Measurements from ENCODE around the gene CAPNS1. TPM values are rescaled to one million over a fixed set of nuclear protein-coding genes. Genes with fewer than 3 reads are reported as not detected.
A peak's percentile ranks its signal among the peaks of the same experiment; 100 is the strongest.

Gene CAPNS1
- total and polyA plus RNA-seq, 9 of the 15 experiments (the other 6 are each of a cell fraction or from before 2014, with no cell fraction given): 77.9 to 576 (median 258) TPM

DNA sequence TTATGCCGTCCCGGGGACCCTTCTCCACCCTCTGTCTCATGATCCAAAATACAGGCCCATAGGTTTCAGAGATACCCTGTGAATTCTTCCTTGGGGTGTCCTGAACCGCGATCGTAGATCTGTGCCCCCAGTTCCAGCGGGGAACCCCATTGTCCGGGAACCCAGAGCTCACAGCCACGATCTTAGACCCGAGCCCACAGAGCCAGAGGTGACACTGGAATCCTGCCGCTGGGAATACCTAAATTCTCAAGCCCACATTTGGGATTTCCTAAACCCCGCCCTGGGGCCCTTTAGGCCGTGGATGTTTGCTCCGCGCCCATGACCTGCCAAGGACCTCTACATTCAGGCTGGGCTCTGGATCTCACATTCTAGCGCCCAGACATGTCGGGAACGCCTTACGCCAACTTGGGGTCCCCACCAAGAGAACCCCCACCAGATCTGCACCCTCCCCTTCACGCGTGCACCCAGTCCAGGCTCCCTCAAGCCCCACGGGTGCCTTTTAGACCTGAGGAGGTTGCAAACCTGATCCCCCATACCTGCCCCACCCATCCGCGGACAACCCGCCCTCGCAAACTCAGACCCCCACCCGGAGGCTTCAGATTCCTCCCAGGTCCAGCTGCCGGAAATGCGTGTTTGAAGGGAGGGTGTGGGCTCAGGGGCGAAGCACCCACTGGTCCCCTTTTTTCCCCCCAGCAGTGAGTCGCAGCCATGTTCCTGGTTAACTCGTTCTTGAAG, 605 bp downstream of the CAPNS1 start:
- Histone ChIP-seq H3K9me3 (replicated peaks; ENCODE audit: control insufficient read depth, insufficient read depth, low read depth, low read length) (no peaks in the 10 kb centered on the region), H3K79me2 (ENCODE audit: control insufficient read depth, insufficient read depth, low read length) (peaks cover 26% of the 10 kb centered on the region), H3K27ac (ENCODE audit: extremely low read depth, low read depth, low read length) (peak overlapping the region; percentile 99), H3K4me1 (replicated peaks in 1 of 2; ENCODE audit: control insufficient read depth in 2 of 2, insufficient read depth in 2 of 2, low read length in 2 of 2) (peaks cover 13 to 37% of the 10 kb centered on the region in 2 experiments), H3K9me1 (ENCODE audit: control insufficient read depth, insufficient read depth, low read length) (peaks cover 8% of the 10 kb centered on the region), H4K20me1 (replicated peaks; ENCODE audit: control insufficient read depth, insufficient read depth, low read length) (peaks cover 11% of the 10 kb centered on the region), H3K27me3 (ENCODE audit: control insufficient read depth in 2 of 2, insufficient read depth in 2 of 2, low read length in 2 of 2) (no peaks in the 10 kb centered on the region), H3K4me2 (ENCODE audit: insufficient read depth, low read length) (peak overlapping the region; percentile 96), H3K36me3 (ENCODE audit: control insufficient read depth, insufficient read depth, low read length) (peaks cover 34% of the 10 kb centered on the region), H3K9ac (ENCODE audit: insufficient read depth in 1 of 2, low read depth in 2 of 2, low read length in 2 of 2) (peak overlapping the region; percentile 98 to 99), H3K4me3 (peak overlapping the region; percentile 95), H2AFZ (ENCODE audit: low read depth, low read length) (peak overlapping the region; percentile 69)
- ChIA-PET CTCF (ENCODE audit: low intra/inter-chr PET ratio) (no interaction called here), POLR2A (interaction anchor here (0.6 to 2.1 kb wide), 6 partner anchors 11 to 1984 kb away, joined by 3 to 9 read pairs (median 3); no protein-coding TSS in a partner anchor)
- FAIRE-seq (no peak), DNase-seq (ENCODE audit: extremely low read depth in 1 of 4, low spot score in 3 of 4) (peak in 3 of 4 experiments; percentile 59 to 87 (median 83)), ATAC-seq (peak; percentile 56)
- TSS peak; percentile 88 for BruUV-seq (replicated peaks)
- WGBS (ENCODE audit: insufficient coverage, low coverage, missing lambda C conversion rate): 2% methylated on average over 20 of the region's 31 CpGs
- intact Hi-C loops (cut with micrococcal nuclease): no loop called here
- in situ Hi-C loops (cut with MboI): no loop called here
- no peak for TF ChIP-seq ZNF324 (CRISPR knock-in tag; IDR thresholded peaks at IDR 0.05)
- TF ChIP-seq GABPA (tag; conservative IDR thresholded peaks at IDR 0.05; ENCODE audit: low read depth): peak; percentile 59
- TF ChIP-seq, protein P1, sequence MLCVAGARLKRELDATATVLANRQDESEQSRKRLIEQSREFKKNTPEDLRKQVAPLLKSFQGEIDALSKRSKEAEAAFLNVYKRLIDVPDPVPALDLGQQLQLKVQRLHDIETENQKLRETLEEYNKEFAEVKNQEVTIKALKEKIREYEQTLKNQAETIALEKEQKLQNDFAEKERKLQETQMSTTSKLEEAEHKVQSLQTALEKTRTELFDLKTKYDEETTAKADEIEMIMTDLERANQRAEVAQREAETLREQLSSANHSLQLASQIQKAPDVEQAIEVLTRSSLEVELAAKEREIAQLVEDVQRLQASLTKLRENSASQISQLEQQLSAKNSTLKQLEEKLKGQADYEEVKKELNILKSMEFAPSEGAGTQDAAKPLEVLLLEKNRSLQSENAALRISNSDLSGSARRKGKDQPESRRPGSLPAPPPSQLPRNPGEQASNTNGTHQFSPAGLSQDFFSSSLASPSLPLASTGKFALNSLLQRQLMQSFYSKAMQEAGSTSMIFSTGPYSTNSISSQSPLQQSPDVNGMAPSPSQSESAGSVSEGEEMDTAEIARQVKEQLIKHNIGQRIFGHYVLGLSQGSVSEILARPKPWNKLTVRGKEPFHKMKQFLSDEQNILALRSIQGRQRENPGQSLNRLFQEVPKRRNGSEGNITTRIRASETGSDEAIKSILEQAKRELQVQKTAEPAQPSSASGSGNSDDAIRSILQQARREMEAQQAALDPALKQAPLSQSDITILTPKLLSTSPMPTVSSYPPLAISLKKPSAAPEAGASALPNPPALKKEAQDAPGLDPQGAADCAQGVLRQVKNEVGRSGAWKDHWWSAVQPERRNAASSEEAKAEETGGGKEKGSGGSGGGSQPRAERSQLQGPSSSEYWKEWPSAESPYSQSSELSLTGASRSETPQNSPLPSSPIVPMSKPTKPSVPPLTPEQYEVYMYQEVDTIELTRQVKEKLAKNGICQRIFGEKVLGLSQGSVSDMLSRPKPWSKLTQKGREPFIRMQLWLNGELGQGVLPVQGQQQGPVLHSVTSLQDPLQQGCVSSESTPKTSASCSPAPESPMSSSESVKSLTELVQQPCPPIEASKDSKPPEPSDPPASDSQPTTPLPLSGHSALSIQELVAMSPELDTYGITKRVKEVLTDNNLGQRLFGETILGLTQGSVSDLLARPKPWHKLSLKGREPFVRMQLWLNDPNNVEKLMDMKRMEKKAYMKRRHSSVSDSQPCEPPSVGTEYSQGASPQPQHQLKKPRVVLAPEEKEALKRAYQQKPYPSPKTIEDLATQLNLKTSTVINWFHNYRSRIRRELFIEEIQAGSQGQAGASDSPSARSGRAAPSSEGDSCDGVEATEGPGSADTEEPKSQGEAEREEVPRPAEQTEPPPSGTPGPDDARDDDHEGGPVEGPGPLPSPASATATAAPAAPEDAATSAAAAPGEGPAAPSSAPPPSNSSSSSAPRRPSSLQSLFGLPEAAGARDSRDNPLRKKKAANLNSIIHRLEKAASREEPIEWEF (CRISPR knock-in tag; IDR thresholded peaks at IDR 0.05): no peak
- 0 out of 4 replicates have a peak, but pooled peaks of 1 of the 2 experiments have one; percentile 65 for TF ChIP-seq TEAD1 (CRISPR knock-in tag; IDR thresholded peaks at IDR 0.05)
- TF ChIP-seq OTX1 (CRISPR knock-in tag; IDR thresholded peaks at IDR 0.05): peak; percentile 6; the same call in 1 of the 2 replicates
- TF ChIP-seq, protein P2, sequence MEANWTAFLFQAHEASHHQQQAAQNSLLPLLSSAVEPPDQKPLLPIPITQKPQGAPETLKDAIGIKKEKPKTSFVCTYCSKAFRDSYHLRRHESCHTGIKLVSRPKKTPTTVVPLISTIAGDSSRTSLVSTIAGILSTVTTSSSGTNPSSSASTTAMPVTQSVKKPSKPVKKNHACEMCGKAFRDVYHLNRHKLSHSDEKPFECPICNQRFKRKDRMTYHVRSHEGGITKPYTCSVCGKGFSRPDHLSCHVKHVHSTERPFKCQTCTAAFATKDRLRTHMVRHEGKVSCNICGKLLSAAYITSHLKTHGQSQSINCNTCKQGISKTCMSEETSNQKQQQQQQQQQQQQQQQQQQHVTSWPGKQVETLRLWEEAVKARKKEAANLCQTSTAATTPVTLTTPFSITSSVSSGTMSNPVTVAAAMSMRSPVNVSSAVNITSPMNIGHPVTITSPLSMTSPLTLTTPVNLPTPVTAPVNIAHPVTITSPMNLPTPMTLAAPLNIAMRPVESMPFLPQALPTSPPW (CRISPR knock-in tag; IDR thresholded peaks at IDR 0.05): peak; percentile 68
- TF ChIP-seq ZFX (CRISPR knock-in tag; IDR thresholded peaks at IDR 0.05): peak; percentile 67; the same call in 1 of the 2 replicates
- no peak for TF ChIP-seq BRD9 (IDR thresholded peaks at IDR 0.05; ENCODE audit: low read depth, partially characterized antibody)
- no peak for TF ChIP-seq FOXP1 (CRISPR knock-in tag; IDR thresholded peaks at IDR 0.05)

Data from K562 (cell line).